HG03196 (cell line): ENCODE results near the gene POFUT2.

Experiments
- ATAC-seq: cut with Tn5 transposase; IDR thresholded peaks from one replicate; pipeline ENCODE4 v1.9.1; 2021; ENCODE audit not compliant: unreplicated experiment

POFUT2 gene

DNA sequence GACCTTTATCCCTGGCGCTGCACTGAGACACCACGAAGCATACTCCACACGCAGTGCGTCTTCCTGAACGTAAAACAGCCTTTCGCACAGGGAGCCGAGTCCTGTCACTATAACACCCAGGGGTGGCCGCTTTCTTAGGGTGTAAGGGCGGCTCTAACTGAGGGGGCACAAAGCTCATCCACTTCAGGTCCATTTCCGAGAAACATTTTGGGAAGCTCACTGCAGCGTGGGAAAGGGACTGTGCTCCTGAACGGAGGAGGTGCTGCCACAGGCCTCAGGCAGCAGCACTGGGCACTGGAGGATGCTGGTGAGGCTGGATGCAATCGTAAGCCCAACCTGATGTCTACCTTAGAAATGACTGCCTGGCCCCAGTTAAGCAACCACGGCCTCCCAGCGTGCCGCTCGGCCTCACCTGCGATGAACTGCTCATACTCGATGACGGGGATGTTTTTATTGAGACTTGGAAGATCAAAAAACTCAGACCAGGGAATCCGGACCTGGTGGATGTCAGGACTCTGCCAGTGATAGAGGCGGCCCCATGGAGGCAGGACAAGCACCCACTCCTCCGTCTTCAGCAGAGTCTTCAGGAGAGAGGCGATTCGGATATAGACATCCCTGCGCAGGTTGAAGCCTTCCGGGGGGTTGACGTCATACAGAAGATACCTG lies 2.3 kb downstream of the POFUT2 start:
- no peak for ATAC-seq

DNA sequence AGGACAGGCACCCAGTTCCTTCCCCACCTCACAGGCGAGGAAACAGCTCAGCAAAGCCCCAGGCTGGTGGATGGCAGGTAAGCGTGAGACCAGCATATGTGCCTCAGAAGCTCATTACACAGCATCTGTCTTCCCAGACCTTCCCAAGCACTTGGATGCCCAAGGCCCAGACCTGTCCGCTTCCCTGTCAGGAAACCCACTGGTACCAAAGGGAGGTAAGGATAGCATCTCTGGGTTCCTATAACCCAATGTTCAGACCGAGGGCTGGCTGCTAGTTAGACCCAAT lies 3.3 kb downstream of the POFUT2 start:
- ATAC-seq: no peak

DNA sequence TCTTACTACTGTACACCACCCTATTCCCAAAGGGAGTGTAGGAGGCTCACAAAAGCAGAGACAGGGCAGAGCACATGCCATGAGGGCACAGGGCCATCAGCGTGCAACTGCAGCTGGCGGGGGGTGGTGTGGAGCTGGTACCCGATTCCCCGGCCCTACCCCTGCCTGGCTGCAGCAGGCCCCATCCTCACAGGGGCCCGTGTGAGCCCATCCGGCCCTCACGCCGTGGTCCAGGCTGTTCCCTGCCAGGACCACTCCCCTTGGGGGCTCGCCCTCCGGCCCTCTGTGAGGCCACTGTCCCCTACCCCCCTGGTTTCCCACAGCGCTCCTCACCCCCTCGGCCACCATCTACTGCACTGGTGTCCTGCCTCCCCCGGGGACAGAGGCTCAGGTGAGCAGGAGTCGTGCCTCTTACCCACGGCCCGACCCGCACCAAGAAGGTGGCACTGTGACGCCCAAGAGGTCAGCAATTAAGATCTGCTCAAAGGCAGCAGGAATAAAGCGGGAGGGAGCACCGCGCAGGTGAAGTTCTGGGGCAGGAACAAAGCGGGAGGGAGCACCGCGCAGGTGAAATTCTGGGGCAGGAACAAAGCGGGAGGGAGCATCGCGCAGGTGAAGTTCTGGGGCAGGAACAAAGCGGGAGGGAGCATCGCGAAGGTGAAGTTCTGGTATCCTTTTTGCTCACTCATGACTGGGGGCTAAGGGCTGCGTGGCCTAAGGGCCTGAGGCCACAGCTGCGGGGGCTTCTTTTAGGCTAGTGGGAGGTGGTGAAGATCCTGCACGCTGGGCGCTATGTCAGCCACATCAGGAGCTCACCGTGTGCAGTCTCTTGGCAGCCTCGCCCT lies 3.9 kb downstream of the POFUT2 start:
- no peak for ATAC-seq

DNA sequence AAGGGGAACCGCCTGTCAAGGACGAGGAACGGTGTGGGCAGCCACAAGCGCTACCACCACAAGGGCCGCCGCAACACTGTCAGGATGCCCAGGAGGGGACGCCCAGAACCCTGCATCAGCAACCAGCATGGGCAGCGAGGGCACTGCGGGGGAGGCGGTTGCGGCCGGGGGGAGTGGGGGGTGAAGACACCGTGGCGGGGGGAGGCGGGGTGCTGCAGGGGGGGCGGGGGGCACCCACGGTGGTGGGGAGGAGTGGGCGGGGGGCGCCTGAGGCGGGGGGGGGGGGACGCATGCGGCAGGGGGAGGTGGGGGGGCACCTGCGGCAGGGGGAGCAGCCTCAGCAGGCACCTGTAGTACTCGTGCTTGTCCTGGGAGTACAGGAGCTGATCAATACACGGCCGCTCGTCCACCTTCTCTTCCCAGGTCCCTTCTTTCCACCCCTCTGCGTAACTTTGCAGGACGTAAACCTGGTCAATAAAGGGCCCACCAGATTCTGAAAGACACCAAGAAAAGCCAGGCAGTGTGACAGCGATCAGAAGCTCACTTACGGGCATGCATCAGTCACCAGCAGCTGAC lies 4.6 kb downstream of the POFUT2 start:
- ATAC-seq: no peak

DNA sequence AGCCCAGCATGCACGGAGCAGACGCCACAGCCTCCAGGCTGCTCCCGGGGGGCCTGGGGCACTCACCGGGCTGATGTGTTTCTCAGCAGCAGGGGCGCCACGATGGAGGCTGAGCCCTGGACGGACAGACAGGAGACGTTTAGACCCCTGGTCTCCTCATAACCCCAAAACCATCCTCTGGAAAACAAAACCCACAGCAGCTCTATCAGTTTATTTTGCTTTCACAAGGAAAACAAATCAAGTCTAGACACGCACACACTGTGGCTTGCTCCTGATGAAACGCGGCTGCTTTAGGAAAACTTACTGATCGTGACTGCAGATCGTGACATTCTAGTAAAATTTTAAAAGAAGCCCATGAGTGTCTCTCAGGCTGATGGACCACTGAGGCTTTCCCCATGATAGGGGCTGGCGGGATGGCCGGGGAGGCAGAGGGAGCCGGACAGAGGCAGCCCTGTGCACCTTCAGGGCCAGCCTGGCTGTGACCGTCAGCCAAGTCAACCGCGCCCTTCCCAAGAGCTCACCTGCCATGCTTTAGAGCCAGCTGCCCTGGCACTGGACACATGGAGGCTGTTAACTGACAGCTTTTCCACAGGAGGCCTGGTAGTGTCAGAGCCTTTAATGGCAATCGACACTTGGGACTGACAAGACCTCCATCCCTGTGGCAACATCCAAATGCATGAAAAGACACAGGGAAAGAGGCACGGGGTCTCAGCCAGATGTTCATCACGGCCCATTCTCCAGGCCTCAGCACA lies 5.2 kb downstream of the POFUT2 start:
- ATAC-seq: no peak

DNA sequence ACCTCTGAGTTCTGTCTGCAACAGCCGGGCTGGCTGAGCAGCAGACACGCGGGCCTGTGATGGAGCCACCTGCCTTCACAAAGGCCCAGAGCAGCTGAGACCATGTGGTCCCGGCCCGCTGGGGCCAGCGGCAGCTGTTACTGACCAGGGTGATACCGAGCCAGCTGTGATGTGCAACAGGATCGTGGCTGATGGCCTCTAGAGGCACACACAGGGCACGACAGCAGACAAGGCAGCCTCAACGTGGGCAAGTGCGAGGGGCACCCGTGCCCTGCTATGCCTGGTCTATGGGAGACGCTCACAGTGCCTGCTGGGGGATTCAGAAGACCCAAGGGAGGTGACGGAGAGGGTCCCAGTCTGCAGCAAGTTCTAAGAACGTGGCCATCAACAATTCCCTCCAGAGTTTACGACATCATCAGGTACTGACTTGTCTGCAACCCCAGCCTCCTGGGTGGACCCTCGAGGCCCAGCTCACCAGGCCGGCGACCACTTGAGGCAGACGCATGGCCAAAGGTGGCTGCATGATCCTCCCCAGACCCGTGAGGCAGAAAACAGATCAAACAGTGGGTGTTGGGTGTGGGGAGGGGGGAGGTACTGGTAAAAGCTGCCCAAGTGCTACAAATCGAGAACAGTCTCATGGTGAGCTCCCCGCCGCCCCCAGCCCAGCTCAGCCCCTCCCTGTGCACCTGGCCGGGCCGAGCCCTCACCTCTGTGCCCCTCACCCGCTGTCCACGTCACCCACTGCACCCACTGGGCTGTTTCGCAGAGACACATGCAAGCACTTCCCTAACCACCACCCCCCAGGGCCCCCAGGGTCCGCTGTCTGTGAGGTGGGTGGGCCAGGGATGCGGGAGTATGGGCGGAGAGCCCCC lies 6.0 kb downstream of the POFUT2 start:
- no peak for ATAC-seq

DNA sequence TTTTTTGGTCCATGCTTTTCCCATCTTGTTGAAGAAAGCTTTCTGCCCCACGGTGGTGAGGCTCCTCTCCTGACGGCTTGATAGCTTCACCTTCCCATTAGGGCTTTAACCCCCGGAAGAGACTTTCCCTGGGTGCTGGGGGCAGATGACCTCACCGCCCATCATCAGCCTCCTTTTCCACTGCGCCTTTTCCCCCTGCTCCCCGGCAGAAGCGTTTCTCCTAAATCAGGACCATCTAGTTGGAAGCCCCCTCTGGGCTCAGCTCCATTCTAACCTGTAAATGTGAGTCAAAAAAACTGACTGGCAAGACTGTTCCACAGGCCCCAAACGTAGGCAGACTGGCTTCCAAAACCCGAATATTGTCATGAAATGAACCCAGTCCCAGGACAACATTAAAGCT lies 6.7 kb downstream of the POFUT2 start:
- no peak for ATAC-seq

DNA sequence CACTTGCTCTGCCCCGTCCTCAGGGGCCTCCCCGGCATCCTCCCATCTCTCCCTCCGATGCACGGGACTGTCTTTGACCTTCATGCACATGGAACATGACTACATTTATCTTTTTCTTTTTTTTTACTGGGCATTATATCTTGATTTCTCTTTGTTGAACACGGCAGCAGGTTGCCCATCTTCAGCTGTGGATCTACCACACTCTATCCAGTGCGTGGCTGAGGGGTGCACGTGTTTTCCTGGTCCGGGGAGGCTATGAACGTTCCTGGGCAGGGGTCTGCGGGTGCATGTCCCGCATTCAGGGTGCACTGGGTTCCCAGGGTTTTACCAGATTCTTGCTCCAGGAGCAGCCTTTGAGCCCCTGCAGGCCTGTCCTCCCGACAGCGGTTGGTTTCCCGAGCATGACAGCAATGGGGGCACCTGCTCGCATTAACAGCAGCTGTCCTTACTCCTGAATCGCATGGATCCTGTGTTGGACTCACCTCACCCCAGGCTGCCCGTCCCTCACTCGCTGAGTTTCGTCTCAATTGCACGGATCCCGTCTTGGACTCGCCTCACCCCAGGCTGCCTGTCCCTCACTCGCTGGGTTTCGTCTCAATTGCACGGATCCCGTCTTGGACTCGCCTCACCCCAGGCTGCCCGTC lies 7.4 kb downstream of the POFUT2 start:
- no peak for ATAC-seq

DNA sequence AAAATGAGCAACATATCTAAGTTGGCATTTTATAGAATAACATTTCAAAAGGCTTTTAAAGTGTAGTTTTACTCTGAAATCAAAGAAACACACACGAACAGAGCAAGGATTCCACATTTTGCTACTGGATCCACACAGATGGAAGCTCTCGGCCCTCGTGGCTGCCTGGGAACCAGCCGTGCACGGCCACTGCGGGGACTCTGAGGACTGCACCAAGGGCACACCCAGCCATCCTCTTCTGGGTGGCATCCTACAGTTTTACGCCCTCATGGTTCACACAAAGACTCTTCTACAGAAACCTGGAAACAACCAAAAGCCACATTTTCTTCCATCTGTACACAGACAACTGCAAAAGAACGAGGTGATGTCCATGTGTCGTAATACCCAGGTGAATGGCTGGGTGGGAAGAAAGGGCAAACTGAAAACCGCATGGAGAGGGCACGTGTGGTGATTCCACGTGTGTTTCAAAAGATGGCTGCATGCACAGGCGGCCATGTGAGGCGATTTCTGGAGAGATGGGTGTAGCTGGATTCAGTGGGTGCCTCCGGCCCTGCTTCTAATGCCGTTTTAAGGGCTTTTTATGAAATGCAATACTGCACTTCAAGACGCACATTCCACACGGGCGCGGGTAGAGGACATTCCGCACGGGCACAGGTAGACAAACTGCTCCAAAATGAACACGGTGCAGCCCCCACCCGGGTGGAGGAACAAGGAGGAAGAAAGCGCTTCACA lies 8.1 kb downstream of the POFUT2 start:
- no peak for ATAC-seq

DNA sequence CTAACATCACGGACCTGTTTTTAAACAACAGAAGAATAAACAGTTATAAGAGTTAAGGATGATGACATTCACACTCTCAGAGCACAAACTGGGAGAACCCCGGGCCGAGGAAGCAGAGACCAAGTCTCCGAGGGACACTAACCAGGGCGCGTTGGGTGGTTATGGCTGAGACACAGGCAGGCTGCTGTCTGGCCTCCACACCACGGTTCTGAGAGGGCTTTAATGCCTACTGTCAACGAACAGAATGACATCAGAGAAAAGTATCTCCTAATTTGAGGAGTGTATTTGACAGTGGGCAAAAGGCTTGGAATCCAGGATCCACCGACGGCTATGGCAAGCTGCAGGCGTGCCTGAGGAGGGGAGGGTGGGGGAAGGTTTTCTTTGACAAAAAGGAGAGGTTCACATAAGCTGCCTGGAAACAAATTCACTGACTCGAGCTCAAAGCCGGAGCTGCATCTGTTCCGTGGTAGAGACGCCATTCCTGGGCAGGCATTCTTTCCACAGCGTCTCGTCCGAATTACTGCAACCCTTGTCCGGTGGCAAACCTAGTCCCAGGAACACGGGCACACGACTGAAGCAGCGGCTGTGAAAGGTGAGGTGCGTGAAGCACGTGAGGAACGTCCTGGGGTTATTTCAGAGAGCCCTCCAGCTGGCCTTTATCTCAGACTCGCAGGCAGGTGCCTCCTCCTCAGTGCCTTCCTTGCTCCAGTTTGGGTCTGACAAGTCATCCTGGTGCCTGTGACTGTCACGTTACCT lies 9.4 kb downstream of the POFUT2 start:
- ATAC-seq: no peak

DNA sequence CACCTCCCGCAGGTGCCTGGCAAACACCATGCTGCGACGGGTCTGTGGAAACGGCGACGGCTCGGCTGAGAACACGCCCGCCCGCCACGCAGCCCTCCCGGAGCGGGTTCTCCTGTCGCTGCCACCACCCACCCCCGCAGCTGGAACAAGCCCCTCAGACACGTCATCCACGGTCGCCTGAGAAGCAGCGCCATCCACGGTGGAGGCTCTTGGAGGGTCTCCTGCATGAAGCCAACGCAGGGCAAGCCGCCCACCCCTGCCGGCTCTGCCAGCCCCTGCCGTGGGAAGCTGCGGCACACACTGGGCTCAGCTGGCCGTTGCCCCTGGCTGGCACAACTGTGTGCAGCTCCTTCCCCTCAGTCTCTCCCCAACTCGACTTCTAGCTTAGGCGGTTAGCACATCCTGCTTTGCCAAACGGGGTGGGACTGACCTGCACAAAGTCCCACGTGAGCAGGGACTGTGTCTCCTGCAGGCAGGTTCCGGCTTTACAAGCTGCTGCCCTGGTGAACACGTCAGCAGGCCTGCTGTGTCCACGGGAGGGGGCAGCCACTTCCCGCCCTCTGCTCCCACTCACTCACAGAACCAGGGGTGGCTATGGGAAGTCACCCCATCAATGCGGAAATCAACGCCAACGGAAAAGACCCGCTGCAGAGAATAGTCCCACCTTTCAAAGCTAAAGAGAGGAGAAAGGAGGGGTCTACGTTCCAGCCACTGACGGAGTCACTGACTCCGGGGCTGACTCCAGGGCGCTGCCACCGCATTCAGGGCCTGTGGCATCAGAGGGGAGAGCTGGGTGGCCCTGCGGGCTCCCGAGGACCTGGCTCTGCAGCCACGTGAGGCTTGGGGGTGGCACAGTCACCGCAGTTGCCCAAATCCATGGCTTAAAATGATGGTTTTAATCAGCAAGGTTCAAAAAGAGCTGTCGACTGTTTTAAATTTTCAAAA lies 10.3 kb downstream of the POFUT2 start:
- no peak for ATAC-seq

DNA sequence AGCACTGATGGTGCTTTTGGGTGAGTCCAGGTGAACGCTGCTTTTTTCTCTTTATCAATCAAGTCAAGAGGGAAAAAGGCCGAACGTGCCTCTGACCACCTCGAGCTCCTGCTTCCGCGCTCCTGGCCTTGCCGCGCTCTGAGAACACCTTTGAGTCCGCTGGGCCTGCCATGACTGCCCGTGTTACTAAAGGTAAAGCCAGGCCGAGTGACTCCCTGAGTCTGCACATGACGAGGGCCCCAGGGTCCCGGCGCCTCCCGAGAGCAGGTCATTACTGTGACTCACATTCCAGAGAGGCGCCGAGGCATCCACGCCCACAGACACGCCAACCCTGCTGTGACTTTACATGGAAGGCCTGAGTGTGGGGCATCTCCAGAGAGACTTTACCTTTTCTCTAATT lies 11.1 kb downstream of the POFUT2 start:
- no peak for ATAC-seq

DNA sequence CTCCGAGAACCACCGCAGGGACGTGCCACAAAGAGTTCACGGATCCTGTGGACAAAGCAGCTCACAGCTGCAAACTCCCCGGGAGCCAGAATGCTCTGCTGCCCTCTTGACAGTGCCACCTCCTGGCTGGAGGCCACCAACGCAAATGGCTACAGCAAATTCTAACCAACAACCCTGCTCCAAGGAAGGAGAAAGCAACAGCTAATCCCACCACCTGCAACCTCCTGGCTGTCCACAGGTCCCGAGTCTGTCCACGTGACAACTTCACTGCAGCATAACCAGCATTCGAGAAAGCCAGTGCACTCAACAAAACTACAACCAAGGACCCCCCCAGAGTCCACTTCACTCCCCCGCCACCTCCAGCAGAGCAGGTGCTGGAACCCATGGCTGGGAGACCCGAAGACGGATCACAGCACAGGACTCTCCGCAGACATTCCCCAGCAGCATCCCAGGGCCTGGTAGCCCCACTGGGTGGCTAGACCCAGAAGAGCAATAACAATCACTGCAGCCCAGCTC lies 17.3 kb downstream of the POFUT2 start:
- ATAC-seq: no peak

DNA sequence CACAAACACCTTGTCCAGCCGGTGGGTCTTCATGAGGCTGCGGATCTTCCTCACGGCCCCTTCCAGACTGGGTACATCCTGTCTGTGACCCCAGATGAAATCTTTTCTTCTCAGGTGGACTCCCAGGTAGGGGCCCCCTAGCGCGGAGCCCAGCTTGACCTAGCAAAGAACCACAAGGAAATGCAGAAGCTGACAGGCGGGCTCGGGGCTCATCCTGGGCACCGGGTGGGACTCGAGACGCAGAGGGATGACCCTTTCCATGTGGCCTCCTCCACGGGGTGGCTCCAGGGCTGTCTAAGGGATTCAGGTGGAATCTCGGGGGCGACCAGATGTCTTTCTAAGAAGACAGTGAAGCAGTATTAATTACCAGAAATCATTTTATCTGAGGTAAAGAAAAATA lies 17.8 kb downstream of the POFUT2 start:
- no peak for ATAC-seq

DNA sequence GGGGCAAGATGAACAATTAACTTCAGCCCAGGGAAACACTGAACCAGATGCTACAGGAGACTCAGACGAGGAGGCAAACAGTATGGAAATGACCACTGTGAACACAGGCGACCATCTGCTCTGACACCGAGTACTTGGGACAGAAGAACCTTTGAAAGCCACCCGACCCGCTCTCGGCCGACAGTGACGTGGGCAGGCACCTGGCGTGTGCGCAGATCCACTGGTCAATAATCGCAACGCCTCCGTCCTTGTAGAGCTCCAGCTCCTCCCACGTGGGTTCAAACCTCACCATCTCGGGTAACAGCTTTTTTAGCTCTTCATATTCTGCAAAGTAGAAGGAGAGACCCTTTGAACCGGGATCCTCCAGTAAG lies 20.3 kb downstream of the POFUT2 start:
- no peak for ATAC-seq

DNA sequence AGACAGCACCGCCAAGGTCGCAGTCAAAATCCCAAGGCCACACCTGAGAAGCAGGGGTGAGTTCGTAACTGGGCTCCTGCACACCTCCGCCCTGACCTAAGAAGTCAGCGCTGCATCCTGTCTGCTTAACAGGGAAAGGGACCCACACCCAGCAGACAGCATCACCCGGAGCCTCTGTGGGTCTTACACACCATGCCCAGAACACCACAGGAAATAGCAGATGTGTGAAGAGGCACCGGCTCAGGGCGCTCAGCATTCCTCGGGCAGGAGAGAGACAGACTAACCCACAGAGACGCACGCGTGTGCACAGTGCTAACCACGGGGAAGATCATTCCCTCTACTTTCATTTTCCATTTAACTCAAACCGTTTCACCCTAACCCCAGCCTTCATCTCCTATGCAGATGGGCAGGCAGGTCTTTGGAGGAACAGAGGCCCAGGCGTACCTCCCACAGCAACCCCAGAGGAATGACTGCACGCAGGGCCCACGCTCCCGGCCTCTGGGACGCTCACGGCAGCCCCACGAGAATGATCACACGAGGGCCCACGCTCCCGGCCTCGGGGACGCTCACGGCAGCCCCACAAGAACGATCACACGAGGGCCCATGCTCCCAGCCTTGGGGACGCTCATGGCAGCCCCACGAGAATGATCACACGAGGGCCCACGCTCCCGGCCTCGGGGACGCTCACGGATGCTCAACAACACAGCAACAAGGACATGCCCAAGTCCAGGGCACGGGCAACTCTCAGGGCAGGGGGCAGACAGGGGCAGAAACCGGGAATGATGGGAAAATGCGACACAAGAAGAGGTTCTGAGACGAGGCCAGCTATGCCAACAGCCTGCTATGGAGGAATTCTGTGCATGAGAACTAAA lies 20.9 kb downstream of the POFUT2 start:
- ATAC-seq: no peak
